Neuronal stem cell (in vitro differentiated cells): Measurements from ENCODE around the gene CTDP1.

ENCODE experiments used
- DNase-seq: peaks from one replicate; pipeline ENCODE4 v3.0.0-alpha.2; 2013; ENCODE audit warnings: low spot score
- H2AFZ ChIP-seq: one replicate; pipeline ENCODE4 v1.6.1; 2013; ENCODE audit warnings: mild to moderate bottlenecking, low read length, inconsistent platforms
- H2AK5ac ChIP-seq: 2 replicates; pipeline ENCODE4 v1.6.1; 2013; ENCODE audit warnings: low read depth, mild to moderate bottlenecking, inconsistent platforms, low read length, moderate library complexity, mixed read lengths
- H2BK120ac ChIP-seq: 2 replicates; pipeline ENCODE4 v1.6.1; 2013; ENCODE audit warnings: low read depth, mild to moderate bottlenecking, inconsistent platforms, low read length, moderate library complexity, mixed read lengths
- H2BK12ac ChIP-seq: one replicate; pipeline ENCODE4 v1.6.1; 2013; ENCODE audit warnings: low read length, inconsistent platforms
- H2BK15ac ChIP-seq: 2 replicates; pipeline ENCODE4 v1.6.1; 2013; ENCODE audit warnings: mild to moderate bottlenecking, low read length, inconsistent platforms, mixed read lengths
- H2BK5ac ChIP-seq: one replicate; pipeline ENCODE4 v1.6.1; 2013; ENCODE audit warnings: inconsistent platforms, mild to moderate bottlenecking, low read length, moderate library complexity
- H3K14ac ChIP-seq: one replicate; pipeline ENCODE4 v1.6.1; 2013; ENCODE audit warnings: low read length, inconsistent platforms
- H3K18ac ChIP-seq: 2 replicates; pipeline ENCODE4 v1.6.1; 2013; ENCODE audit warnings: low read length, inconsistent platforms
- H3K23ac ChIP-seq: 2 replicates; pipeline ENCODE4 v1.6.1; 2013; ENCODE audit warnings: low read depth, mild to moderate bottlenecking, mixed read lengths, low read length, inconsistent platforms; ENCODE audit not compliant: poor library complexity
- H3K27ac ChIP-seq: replicated peaks from 3 replicates; pipeline ENCODE4 v1.5.1; 2013; ENCODE audit warnings: low read length, inconsistent platforms
- H3K27me3 ChIP-seq, 3 experiments: 2 replicates each; pipeline ENCODE4 v1.6.1; 2013; ENCODE audit warnings: low read length in 3 of 3, mild to moderate bottlenecking in 2 of 3, inconsistent platforms in 1 of 3, low read depth in 1 of 3, mixed read lengths in 1 of 3, moderate library complexity in 1 of 3; ENCODE audit not compliant: control insufficient read depth in 3 of 3, insufficient read depth in 3 of 3
- H3K36me3 ChIP-seq, 2 donors: replicated peaks in 1 of 2; 2 replicates each; pipeline ENCODE4 v1.6.1; 2013; ENCODE audit warnings: low read length in 2 of 2; ENCODE audit not compliant: control insufficient read depth in 2 of 2, insufficient read depth in 2 of 2
- H3K4ac ChIP-seq: 2 replicates; pipeline ENCODE4 v1.6.1; 2013; ENCODE audit warnings: inconsistent platforms, mild to moderate bottlenecking, low read length, moderate library complexity
- H3K4me1 ChIP-seq, 2 donors: 1 replicate in 1 of 2; 2 replicates in 1 of 2; pipeline ENCODE4 v1.6.1; 2013; ENCODE audit warnings: low read length in 2 of 2, low read depth in 1 of 2; ENCODE audit not compliant: control insufficient read depth in 2 of 2, insufficient read depth in 1 of 2
- H3K4me2 ChIP-seq: one replicate; pipeline ENCODE4 v1.6.1; 2013; ENCODE audit warnings: mild to moderate bottlenecking, low read length, inconsistent platforms; ENCODE audit not compliant: insufficient read depth, poor library complexity, severe bottlenecking
- H3K4me3 ChIP-seq, 2 donors: 2 replicates each; pipeline ENCODE4 v1.5.1; 2013; ENCODE audit warnings: low read length in 2 of 2, mild to moderate bottlenecking in 2 of 2, inconsistent platforms in 1 of 2, moderate library complexity in 1 of 2
- H3K79me1 ChIP-seq: one replicate; pipeline ENCODE4 v1.6.1; 2013; ENCODE audit warnings: low read depth, mild to moderate bottlenecking, inconsistent platforms, low read length, moderate library complexity
- H3K9ac ChIP-seq: one replicate; pipeline ENCODE4 v1.6.1; 2013; ENCODE audit warnings: mild to moderate bottlenecking, low read depth, low read length, inconsistent platforms; ENCODE audit not compliant: poor library complexity
- H3K9me3 ChIP-seq, 2 donors: replicated peaks in 1 of 2; 2 replicates each; pipeline versions ENCODE3 to v1.6.1; 2013; ENCODE audit warnings: low read length in 2 of 2, mild to moderate bottlenecking in 2 of 2, inconsistent platforms in 1 of 2, low read depth in 1 of 2, mixed read lengths in 1 of 2, moderate library complexity in 1 of 2; ENCODE audit not compliant: control insufficient read depth in 2 of 2, insufficient read depth in 1 of 2
- H4K8ac ChIP-seq: one replicate; pipeline ENCODE4 v1.6.1; 2013; ENCODE audit warnings: low read depth, mild to moderate bottlenecking, inconsistent platforms, low read length, moderate library complexity
- H4K91ac ChIP-seq: one replicate; pipeline ENCODE4 v1.6.1; 2013; ENCODE audit warnings: low read length, low read depth, mild to moderate bottlenecking, inconsistent platforms; ENCODE audit not compliant: poor library complexity
- WGBS, 2 donors: extraction: QIAGEN DNeasy Blood & Tissue Kit; methylation state at CpG; one replicate each; pipeline ENCODE4 v1.1.7; 2013; ENCODE audit warnings: missing lambda C conversion rate in 2 of 2, mixed read lengths in 1 of 2; ENCODE audit not compliant: insufficient read length in 2 of 2, insufficient replicate concordance in 1 of 2; ENCODE audit errors: extremely low coverage in 2 of 2; 5-methylcytosine and 5-hydroxymethylcytosine counted together

CTDP1 gene

DNA sequence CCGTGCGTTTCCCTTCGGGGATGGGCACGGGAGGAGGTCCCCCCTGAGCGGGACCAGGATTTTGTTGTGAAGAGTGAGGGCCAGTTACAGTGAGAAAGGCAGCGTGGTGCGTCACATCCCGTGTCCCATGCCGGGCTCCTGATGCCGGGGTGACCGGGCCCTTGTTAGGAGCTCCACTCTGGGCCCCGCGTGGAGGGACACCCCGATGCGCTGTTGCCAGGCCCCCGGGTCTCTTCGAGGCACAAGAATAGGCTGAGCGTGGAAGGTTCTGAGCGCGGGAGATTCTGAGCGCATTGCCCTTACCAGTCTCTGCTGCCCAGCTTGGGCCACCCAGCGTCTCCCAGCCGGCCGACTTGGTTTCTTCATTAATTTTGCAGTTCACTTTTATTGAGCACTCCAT, 17.6 kb downstream of the CTDP1 start:
- DNase-seq = no peak
- Histone ChIP-seq H3K36me3 (peaks cover 32 to 61% of the 10 kb centered on the region in 2 donors), H3K9me3 (no peaks in the 10 kb centered on the region), H3K4ac (no peak overlapping the region), H2BK12ac (no peak overlapping the region), H3K27ac (no peak overlapping the region), H3K23ac (no peak overlapping the region), H3K14ac (no peak overlapping the region), H2AFZ (no peak overlapping the region), H2AK5ac (no peak overlapping the region), H3K79me1 (peaks cover 13% of the 10 kb centered on the region), H2BK120ac (no peak overlapping the region), H3K18ac (no peak overlapping the region), H3K4me2 (no peak overlapping the region), H3K4me1 (peaks cover 0 to 5% of the 10 kb centered on the region in 2 donors), H2BK5ac (no peak overlapping the region), H4K8ac (no peak overlapping the region), H3K4me3 (no peak overlapping the region), H3K9ac (no peak overlapping the region), H4K91ac (no peak overlapping the region), H3K27me3 (no peaks in the 10 kb centered on the region), H2BK15ac (no peak overlapping the region)
- WGBS, 2 donors = no CpG with 5 or more reads among the region's 24 CpGs

DNA sequence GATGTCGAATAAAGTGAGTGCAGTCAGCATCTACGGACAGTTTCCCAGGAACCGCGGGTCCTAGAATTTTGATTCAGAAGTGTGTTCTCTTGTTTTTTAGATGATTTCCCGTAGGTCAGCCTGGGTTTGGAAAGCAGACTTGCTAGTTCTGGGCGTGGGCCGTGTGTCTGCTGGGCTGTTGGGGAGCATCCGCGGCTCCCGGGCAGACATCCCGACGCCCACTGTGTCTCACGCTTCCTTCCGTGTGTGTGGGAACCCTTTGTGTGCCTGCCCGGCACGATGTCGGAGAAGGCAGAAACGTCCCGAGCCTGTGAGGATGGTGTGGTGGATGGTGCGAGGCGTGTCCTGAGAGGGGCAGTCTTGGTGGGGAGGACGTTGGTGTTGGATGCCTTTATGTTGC, 18.4 kb downstream of the CTDP1 start:
- Histone ChIP-seq H2BK120ac (no peak overlapping the region), H3K4me1 (peaks cover 0 to 5% of the 10 kb centered on the region in 2 donors), H3K4me3 (no peak overlapping the region), H3K4me2 (no peak overlapping the region), H3K27ac (no peak overlapping the region), H3K14ac (no peak overlapping the region), H2BK15ac (no peak overlapping the region), H4K8ac (no peak overlapping the region), H2AFZ (no peak overlapping the region), H2BK12ac (no peak overlapping the region), H3K79me1 (peaks cover 10% of the 10 kb centered on the region), H3K18ac (no peak overlapping the region), H2BK5ac (no peak overlapping the region), H3K27me3 (no peaks in the 10 kb centered on the region), H3K36me3 (peaks cover 32 to 61% of the 10 kb centered on the region in 2 donors), H4K91ac (no peak overlapping the region), H3K4ac (no peak overlapping the region), H3K9ac (peak overlapping the region; percentile 60), H3K9me3 (no peaks in the 10 kb centered on the region), H2AK5ac (no peak overlapping the region), H3K23ac (no peak overlapping the region)
- no peak for DNase-seq
- WGBS, 2 donors = no CpG with 5 or more reads among the region's 22 CpGs

DNA sequence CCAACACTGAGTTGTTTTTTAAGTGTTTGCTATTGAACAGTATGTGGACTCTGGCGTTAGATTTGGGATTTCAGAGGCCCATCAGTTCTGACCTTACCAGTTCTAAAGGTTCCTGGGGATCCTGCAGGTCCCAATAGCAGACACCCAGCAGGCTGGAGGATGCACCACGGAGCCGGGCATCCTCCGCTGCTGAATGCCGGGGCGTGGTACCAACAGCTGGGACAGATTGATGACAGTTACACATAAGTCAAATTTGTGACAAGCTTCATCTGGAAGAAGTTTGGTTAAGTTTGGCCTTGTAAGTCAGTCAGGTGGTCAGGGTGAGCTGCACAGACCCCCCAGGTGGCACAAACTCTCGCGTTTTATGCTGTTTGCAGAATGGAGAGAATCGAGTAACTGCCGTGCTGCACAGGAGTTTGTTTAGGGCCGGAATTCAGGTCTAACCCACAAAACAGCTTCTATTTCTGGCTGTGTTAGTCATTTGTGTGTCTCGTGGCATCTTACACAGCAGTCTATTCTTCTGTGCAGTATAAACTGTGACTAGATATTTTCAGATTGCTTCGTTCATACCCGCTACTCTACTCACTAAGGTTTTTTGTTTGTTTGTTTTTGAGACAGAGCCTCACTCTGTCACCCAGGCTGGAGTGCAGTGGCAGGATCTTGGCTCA, 19.2 kb downstream of the CTDP1 start:
- H3K9me3 ChIP-seq = no peaks in the 10 kb centered on the region
- no peak overlapping the region for H2AK5ac ChIP-seq
- H2AFZ ChIP-seq = no peak overlapping the region
- no peak overlapping the region for H2BK5ac ChIP-seq
- H3K4me3 ChIP-seq = no peak overlapping the region
- H3K14ac ChIP-seq = no peak overlapping the region
- H3K23ac ChIP-seq = no peak overlapping the region
- no peak overlapping the region for H3K27ac ChIP-seq
- H2BK120ac ChIP-seq = no peak overlapping the region
- no CpG with 5 or more reads among the region's 14 CpGs for WGBS, 2 donors
- H2BK15ac ChIP-seq = no peak overlapping the region
- peaks cover 0 to 3% of the 10 kb centered on the region in 2 donors for H3K4me1 ChIP-seq
- no peaks in the 10 kb centered on the region for H3K27me3 ChIP-seq
- H3K4ac ChIP-seq = no peak overlapping the region
- H3K9ac ChIP-seq = no peak overlapping the region
- H4K91ac ChIP-seq = no peak overlapping the region
- no peak overlapping the region for H3K4me2 ChIP-seq
- H4K8ac ChIP-seq = no peak overlapping the region
- H2BK12ac ChIP-seq = no peak overlapping the region
- H3K36me3 ChIP-seq = peaks cover 36 to 65% of the 10 kb centered on the region in 2 donors
- DNase-seq = no peak
- peaks cover 9% of the 10 kb centered on the region for H3K79me1 ChIP-seq
- H3K18ac ChIP-seq = no peak overlapping the region

DNA sequence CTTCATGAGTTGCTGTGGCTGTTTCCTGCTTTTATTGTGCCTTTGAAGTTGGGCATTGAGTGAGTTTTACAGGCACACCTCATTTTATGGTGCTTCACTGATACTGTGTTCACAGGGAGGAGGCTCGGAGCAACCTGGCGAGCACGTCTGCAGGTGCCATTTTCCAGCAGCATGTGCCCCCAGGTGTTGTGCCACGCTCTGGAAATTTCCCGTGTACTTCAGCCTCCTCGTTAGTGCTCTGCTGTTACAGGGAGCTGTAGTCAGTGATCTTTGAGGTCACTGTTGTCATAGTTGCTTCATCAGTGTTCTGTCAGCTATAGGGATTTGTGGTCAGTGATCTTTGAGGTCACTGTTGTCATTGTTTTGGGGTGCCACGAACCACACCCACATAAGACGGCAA, 20.1 kb downstream of the CTDP1 start:
- no peak overlapping the region for H3K23ac ChIP-seq
- no peak overlapping the region for H4K91ac ChIP-seq
- no peak for DNase-seq
- no peak overlapping the region for H2BK12ac ChIP-seq
- H3K36me3 ChIP-seq = peaks cover 42 to 74% of the 10 kb centered on the region in 2 donors
- H2BK5ac ChIP-seq = no peak overlapping the region
- H4K8ac ChIP-seq = no peak overlapping the region
- H3K9me3 ChIP-seq = peaks cover 0 to 3% of the 10 kb centered on the region in 2 donors
- no CpG with 5 or more reads among the region's 8 CpGs for WGBS, 2 donors
- no peak overlapping the region for H2BK15ac ChIP-seq
- no peak overlapping the region for H3K4me2 ChIP-seq
- H3K27me3 ChIP-seq = no peaks in the 10 kb centered on the region
- no peak overlapping the region for H2BK120ac ChIP-seq
- H3K4me3 ChIP-seq = no peak overlapping the region
- no peak overlapping the region for H3K9ac ChIP-seq
- no peak overlapping the region for H3K4ac ChIP-seq
- H2AK5ac ChIP-seq = no peak overlapping the region
- H3K27ac ChIP-seq = no peak overlapping the region
- peaks cover 0 to 1% of the 10 kb centered on the region in 2 donors for H3K4me1 ChIP-seq
- no peak overlapping the region for H3K14ac ChIP-seq
- no peak overlapping the region for H3K18ac ChIP-seq
- peaks cover 11% of the 10 kb centered on the region for H3K79me1 ChIP-seq
- no peak overlapping the region for H2AFZ ChIP-seq
